Kidney (tissue), 14 donors: Measurements from ENCODE around the gene ARF6. TPM values are rescaled to one million over a fixed set of nuclear protein-coding genes. Genes with fewer than 3 reads are reported as not detected.

Source experiments
- DNase-seq, 5 donors: peaks; one replicate each; pipeline ENCODE4 v3.0.0-alpha.2; 2013 to 2020
- FAIRE-seq: peaks from 2 replicates; lab custom pipeline; 2012; peaks lifted over from hg19 to GRCh38; lab: Jason Lieb, UNC
- H3K27ac ChIP-seq, 2 donors: one replicate each; pipeline ENCODE4 v1.7.0; 2013; ENCODE audit warnings: low read depth in 2 of 2, low read length in 2 of 2, inconsistent platforms in 1 of 2
- H3K27me3 ChIP-seq: one replicate; pipeline ENCODE4 v1.7.1; 2013; ENCODE audit warnings: low read length, inconsistent platforms; ENCODE audit not compliant: control insufficient read depth, insufficient read depth
- H3K36me3 ChIP-seq, 3 donors: one replicate each; pipeline versions ENCODE4 v1.7.0 to v1.7.1; 2013; ENCODE audit warnings: low read length in 3 of 3, control low read depth in 1 of 3, inconsistent platforms in 1 of 3; ENCODE audit not compliant: insufficient read depth in 3 of 3, control insufficient read depth in 2 of 3
- H3K4me1 ChIP-seq, 3 donors: one replicate each; pipeline versions ENCODE4 v1.7.0 to v1.7.1; 2013; ENCODE audit warnings: low read length in 3 of 3, inconsistent platforms in 1 of 3, low read depth in 1 of 3; ENCODE audit not compliant: control insufficient read depth in 2 of 3, insufficient read depth in 2 of 3
- H3K4me3 ChIP-seq, 3 donors: one replicate each; pipeline versions ENCODE4 v1.7.0 to v1.8.1; 2013; ENCODE audit warnings: low read length in 3 of 3, control low read depth in 1 of 3, inconsistent platforms in 1 of 3
- H3K9ac ChIP-seq, 3 donors: one replicate each; pipeline versions ENCODE4 v1.7.0 to v1.7.1; 2013; ENCODE audit warnings: low read length in 3 of 3, control low read depth in 1 of 3, inconsistent platforms in 1 of 3
- H3K9me3 ChIP-seq, 3 donors: one replicate each; pipeline versions ENCODE4 v1.7.0 to v1.7.1; 2013; ENCODE audit warnings: low read length in 3 of 3, control low read depth in 1 of 3, inconsistent platforms in 1 of 3; ENCODE audit not compliant: control insufficient read depth in 2 of 3, insufficient read depth in 1 of 3
- intact Hi-C: fragments of 100-400 bp; cut with DNase I; formaldehyde crosslinking; loops from one replicate; pipeline ENCODE4 v1.11.1; 2022
- polyA plus RNA-seq: library from polyadenylated mRNA; stranded (reverse); fragments of 350-450 nt; fragmentation: Illumina TruSeq; extraction: RNeasy Lipid Tissue Mini Kit (QIAGEN cat#74804); gene quantifications from one replicate; pipeline ENCODE4 v1.2.3, GENCODE V29; 2014; ENCODE audit warnings: low read depth, low replicate concordance; ENCODE audit not compliant: insufficient read depth
- total RNA-seq: library from RNA; stranded (reverse); fragmentation: NEBNext Ultra II Directional; extraction: Animal tissue kit (Norgen Biotek cat#: 25700); gene quantifications from one replicate; pipeline ENCODE4 v1.2.1, GENCODE V29; 2021
- TF ChIP-seq, protein P1 (sequence below): IDR thresholded peaks from 3 replicates; pipeline ENCODE4 v1.5.1; 2012; ENCODE audit warnings: mild to moderate bottlenecking, moderate library complexity, borderline replicate concordance; ENCODE audit not compliant: insufficient read depth; ENCODE audit errors: extremely low read depth
- donor health status: control.
- donor health status: control.
- donor health status: control.
- donor health status: control.
- donor health status: control.
- donor health status: DM: yes; HTN: yes; CAD: no.
- donor health status: Normal renal cell carcinoma (clear cell type).

ARF6 gene
- total and polyA plus RNA-seq, 2 donors from 2014 or later = 38.9 to 87.1 TPM

DNA sequence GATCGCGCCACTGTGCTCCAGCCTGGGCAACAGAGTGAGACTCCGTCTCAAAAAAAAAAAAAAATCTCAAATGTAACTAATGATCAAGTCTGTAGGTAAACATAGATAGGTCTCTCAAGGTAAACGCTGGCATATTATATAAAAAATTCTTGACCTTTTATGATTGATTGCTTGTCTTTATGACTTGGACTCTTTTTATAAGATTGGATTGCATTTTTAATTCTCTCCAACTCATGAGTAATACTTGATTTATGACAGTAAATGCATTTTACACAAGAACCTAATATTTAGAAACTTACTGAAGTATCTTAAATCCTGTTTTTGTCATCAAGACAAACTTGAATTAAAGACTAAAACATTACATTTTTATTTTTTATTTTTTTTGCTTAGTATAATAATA, 16.1 kb downstream of the ARF6 start:
- Histone ChIP-seq H3K4me1 (no peaks in the 10 kb centered on the region), H3K9me3 (no peaks in the 10 kb centered on the region), H3K4me3 (no peak overlapping the region), H3K27me3 (no peaks in the 10 kb centered on the region), H3K9ac (no peak overlapping the region), H3K36me3 (no peaks in the 10 kb centered on the region), H3K27ac (no peak overlapping the region)
- TF ChIP-seq, protein P1, sequence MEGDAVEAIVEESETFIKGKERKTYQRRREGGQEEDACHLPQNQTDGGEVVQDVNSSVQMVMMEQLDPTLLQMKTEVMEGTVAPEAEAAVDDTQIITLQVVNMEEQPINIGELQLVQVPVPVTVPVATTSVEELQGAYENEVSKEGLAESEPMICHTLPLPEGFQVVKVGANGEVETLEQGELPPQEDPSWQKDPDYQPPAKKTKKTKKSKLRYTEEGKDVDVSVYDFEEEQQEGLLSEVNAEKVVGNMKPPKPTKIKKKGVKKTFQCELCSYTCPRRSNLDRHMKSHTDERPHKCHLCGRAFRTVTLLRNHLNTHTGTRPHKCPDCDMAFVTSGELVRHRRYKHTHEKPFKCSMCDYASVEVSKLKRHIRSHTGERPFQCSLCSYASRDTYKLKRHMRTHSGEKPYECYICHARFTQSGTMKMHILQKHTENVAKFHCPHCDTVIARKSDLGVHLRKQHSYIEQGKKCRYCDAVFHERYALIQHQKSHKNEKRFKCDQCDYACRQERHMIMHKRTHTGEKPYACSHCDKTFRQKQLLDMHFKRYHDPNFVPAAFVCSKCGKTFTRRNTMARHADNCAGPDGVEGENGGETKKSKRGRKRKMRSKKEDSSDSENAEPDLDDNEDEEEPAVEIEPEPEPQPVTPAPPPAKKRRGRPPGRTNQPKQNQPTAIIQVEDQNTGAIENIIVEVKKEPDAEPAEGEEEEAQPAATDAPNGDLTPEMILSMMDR = no peak
- FAIRE-seq = peak; percentile 30
- no peak for DNase-seq
- intact Hi-C loops = no loop called here

- Histone ChIP-seq H3K9ac (no peak overlapping the region), H3K9me3 (no peaks in the 10 kb centered on the region), H3K4me3 (no peak overlapping the region), H3K36me3 (no peaks in the 10 kb centered on the region), H3K4me1 (no peaks in the 10 kb centered on the region), H3K27ac (no peak overlapping the region), H3K27me3 (no peaks in the 10 kb centered on the region)
- no peak for DNase-seq
- no peak for FAIRE-seq
- TF ChIP-seq, protein P1 = no peak
- intact Hi-C loops = no loop called here
These were observed 22.2 kb downstream of the ARF6 start for GRCh38 chr14:49915085-49915484.

DNA sequence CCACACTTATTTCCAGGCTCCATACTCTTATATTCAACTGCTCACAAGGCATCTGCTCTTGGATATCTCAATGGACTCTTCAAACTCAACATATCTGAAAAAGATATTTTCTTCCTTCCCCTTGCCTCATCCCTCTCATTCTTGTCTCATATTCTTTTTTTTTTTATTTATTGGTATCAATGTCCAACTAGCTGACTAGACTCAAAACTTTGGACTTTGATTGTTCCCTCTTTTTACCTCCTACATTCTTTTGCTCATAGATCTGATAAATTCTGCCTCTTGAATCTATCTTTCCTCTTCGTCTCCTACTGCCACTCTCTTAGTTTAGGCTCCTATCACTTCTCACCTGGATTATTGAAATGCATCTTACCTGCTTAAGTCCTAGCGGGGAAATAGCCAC, 25.8 kb downstream of the ARF6 start:
- intact Hi-C loops = no loop called here
- DNase-seq = no peak
- peaks cover 0 to 2% (median 0%) of the 10 kb centered on the region in 3 donors for H3K4me1 ChIP-seq
- no peak overlapping the region for H3K9ac ChIP-seq
- H3K4me3 ChIP-seq = no peak overlapping the region
- no peak overlapping the region for H3K27ac ChIP-seq
- no peaks in the 10 kb centered on the region for H3K27me3 ChIP-seq
- FAIRE-seq = no peak
- TF ChIP-seq, protein P1 = no peak
- H3K9me3 ChIP-seq = no peaks in the 10 kb centered on the region
- no peaks in the 10 kb centered on the region for H3K36me3 ChIP-seq
